Iris pigment epithelial cell (primary cell): ENCODE results near the gene STEEP1.
"Not testable (repeated sequence)": the region's sequence is repeated elsewhere in the genome, so short reads cannot be mapped to it uniquely, and the experiment has no call there.

Source experiments
- DNase-seq: peaks from one replicate; pipeline ENCODE4 v3.0.0-alpha.2; 2011; ENCODE audit warnings: low read depth

STEEP1 gene

DNA sequence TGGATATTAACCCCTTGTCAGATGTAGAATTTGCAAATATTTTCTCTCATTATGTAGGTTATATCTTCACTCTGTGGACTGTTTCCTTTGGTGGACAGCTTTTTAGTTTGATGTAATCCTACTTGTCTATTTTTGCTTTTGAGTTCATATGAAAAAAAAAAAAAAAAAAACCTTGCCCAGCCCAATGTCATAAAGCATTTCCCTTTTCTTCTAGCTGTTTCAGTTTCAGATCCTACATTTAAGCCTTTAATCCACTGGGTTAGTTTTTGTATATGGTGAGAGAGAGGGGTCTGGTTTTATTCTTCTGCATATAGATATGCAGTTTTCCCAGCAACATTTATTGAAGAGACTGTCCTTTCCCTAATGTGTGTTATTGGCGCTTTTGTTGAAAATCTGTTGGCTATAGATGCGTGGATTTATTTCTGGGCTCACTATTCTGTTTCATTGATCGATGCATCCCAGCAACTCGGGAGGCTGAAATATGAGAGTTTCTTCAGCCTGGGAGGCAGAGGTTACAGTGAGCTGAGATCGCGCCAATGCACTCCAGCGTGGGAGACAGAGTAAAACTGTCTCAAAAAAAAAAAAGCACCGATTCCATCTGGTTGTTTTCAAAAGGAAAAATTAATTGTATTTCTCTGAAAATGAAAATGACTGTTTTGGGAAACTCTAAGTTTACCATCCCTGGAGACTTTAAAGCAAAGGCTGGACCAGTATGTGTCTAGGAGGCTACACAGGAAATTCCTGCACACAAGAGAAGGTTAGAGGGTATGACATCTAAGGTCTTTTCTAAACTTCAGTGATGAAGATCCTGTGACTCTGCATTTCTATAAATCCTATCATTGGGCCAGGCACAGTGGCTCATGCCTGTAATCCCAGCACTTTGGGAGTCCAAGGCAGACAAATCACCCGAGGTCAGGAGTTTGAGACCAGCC is 35.6 kb downstream of the STEEP1 start:
- DNase-seq = peak; percentile 17

DNA sequence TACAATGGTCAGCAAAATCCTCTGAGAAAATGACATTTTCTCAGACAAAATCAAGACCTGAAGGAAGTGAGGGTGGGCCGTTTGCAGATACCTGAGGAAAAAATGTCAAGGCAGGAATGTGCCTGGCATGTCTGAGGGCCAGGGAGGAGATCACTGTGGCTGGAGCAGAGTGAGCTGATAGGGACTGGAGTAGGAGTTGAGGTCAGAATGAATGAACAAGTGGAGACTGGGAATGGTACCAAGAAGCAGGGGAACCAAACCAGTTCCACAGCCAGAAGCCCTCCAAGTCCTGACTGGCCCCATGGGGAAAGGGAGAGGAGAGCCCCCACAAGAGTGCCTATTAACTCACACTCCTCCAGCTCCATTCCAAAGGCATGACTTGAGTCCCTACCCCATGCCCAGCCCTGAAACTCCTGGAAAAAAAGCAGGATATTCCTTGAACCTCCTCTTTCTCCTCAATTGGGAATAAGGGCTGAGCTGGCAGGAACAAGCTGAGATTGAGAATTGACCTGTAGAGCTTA is 41.5 kb downstream of the STEEP1 start:
- DNase-seq = no peak

GRCh38 chrX:119521246-119521645 is 44.0 kb downstream of the STEEP1 start:
- DNase-seq = no peak

DNA sequence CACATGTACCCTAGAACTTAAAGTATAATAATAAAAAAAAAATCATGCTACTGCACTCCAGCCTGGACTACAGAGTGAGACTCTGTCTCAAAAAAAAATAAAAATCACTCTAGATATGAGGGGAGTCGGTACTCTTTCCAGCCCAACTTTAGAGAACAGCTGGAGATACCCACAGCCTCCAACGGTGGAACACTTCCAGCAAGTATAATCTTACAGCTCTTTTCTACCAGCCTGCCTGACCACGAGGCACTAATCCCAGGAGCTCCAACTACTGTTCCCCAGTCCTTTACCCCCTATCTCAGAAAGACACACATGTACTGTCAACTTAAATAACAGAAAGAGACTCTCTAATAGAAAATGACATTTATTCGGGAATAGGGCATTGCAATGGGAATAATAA is 46.8 kb downstream of the STEEP1 start:
- DNase-seq = no peak

- DNase-seq = peak; percentile 67
Measured at GRCh38 chrX:119516157-119516702, 49.0 kb downstream of the STEEP1 start.

- DNase-seq = peak; percentile 65
Measured at GRCh38 chrX:119512146-119512800, 52.9 kb downstream of the STEEP1 start.

DNA sequence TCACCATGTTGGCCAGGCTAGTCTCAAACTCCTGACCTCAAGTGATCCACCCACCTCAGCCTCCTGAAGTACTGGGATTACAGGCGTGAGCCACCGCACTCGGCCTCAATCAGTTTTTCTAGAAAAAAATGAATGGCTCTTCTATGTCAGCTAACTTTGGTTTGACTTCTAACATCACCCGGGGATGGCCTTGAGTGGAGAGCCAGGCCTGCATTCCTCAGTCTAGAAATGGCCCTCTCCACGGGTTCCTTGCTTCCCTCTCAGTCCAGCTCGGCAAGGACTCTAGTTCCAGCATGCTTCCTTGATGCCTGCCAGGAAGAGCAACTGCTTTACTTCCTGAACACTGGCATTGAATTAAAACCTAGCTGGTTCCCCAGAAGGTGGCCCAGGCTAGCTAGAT is 58.0 kb downstream of the STEEP1 start:
- DNase-seq = no peak

GRCh38 chrX:119505945-119506344 is 59.3 kb downstream of the STEEP1 start:
- DNase-seq = no peak

GRCh38 chrX:119505145-119505544 is 60.1 kb downstream of the STEEP1 start:
- DNase-seq = not testable (repeated sequence)

DNA sequence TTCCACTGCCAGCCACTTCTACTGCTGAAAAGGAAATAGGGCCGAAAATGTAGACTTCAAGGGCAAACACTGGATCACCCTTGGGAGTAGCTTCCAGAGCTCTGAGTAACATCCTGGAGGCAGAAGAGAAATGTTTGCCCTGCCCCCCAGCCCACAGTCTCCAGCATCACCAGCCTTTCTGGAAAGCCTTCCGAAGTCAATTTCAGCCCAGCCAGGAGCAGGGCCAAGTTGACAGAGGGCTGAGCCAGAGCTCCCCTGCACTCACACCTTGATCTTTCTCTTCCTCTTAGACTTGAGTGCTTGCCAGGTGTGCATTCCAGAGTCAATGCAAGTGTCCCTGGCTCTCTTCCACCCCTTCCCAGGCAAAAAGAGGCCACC is 61.7 kb downstream of the STEEP1 start:
- peak; percentile 79 for DNase-seq

DNA sequence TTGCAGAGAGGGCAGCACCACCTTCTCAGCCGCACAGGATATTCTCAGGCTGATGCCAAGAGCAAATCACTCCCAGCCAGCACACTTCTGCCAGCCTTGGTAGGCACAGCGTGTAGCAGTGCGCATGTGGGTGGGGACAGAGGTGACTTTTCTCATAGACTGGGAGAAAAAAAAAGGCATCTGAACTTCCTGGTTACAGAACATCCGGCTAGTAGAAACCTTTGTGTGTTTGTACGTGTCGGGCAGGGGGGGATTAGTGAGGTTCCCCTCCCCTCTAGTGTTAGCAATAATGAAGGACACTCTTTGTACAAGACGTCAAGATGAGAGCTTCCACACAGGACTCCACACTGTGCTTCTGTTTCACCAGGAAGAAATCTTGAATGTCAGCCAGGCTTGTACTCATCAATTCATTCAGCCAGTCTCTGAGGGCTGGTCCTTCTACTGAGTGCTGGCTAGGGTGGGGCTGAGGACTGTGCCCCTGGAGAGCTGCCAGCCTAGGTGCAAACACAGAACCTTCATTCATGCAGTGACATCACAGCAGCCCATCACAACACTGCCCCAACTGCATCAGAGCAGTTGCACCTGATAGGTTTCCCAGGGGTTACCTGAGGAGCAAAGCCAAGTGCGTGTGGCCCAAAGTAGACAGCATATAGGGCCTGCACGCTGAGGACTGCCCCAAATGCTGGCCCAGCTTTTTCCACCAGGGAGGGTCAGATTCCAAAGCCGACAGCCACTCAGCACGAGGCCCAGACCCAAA is 62.3 kb downstream of the STEEP1 start:
- peak; percentile 33 for DNase-seq

GRCh38 chrX:119501511-119502148 is 63.6 kb downstream of the STEEP1 start:
- no peak for DNase-seq

GRCh38 chrX:119500061-119500800 is 65.0 kb downstream of the STEEP1 start:
- no peak for DNase-seq

DNA sequence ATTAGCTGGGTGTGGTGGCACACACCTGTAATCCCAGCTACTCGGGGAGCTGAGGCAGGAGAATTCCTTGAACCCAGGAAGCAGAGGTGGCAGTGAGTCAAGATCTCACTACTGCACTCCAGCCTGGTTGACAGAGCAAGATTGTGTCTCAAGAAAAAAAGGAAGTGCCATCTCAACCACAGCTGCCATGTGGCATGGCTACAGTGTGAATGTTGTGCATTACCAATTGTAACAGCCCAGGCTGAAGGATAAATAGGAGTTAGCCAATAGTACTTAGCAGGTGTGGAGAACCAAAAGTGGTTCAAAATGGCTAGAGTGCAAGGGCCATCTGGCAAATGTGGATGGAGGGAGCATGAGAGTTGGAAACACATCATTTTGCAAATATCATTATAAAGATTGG is 68.0 kb downstream of the STEEP1 start:
- no peak for DNase-seq

- DNase-seq = no peak
Measured at GRCh38 chrX:119495734-119496726, 69.2 kb downstream of the STEEP1 start.

DNA sequence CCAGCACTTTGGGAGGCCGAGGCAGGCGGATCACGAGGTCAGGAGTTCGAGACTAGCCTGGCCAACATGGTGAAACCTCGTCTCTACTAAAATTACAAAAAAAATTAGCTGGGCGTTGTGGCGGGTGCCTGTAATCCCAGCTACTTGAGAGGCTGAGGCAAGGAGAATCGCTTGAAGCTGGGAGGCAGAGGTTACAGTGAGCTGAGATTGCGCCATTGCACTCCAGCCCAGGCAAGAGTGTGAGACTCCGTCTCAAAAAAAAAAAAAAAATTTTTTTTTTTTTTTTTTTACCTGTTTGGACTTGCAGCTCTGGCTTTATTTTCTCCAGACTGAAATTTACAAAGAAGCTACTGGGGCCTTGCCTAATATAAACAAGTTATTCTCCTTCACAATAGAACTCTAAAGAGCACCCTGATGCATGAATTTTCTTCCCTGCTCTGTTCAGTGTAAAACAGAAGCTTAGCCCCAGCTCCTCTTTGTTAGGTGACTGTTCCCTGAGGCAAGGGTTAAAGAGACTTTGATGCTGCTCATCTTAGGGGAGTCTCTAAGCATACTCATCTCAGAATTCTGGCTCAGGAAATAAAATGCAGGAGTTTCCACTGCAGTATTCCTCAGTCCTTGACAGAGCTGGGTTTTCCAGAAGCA is 71.2 kb downstream of the STEEP1 start:
- not testable (repeated sequence) for DNase-seq

- DNase-seq = no peak
Measured at GRCh38 chrX:119492463-119492862, 72.7 kb downstream of the STEEP1 start.

DNA sequence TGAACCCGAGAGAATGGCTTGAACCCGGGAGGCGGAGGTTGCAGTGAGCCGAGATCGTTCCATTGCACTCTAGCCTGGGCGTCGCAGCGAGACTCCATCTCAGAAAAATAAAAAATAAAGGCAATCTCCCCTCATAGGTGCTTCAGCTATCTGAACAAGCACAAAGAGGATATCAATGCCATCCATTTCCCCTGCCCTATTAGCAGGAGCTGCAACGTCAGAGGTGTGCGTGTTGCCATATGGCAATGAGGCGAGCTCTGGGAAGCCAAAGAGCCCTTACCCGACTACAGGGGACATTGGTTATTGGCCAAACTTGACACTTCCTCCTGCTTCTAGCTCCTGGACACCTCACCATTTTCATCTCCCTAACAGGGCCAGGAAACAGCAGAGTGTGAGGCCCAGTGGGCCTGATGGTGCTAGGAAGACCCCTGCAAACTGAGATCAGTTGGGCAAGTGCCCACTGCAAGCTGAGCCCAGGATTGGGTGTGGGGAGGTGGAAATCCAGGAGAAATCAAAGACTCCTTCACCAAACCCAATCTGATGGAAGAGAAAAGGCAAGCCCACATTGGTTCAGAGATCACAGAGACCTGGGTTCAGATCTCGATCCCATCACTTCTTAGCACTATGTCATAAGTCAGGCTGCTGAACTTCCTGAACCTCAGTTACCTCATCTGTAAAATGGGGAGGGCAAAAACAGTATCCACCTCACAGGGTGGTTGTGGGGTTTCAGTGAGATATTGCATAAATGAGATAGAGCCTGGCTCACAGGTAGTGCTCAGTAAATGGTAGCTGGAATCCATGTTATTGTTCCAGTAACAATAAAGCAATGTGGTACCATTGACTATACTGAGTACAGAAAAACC is 75.8 kb downstream of the STEEP1 start:
- no peak for DNase-seq
